Panc1 (cell line): Measurements from ENCODE around the gene GSTT4. TPM values are rescaled to one million over a fixed set of nuclear protein-coding genes. Genes with fewer than 3 reads are reported as not detected.

Experiments used
- ATAC-seq: fragments of 200-7000 bp; cut with Tn5 transposase; 2 replicates; pipeline ENCODE4 v1.9.1; 2020; ENCODE audit warnings: mild to moderate bottlenecking, moderate library complexity
- BruUV-seq: library from RNA; stranded (reverse); fragments of 400-500 nt; replicated peaks from 2 replicates; lab custom pipeline; 2021; lab: Mats Ljungman, UMichigan
- CTCF ChIA-PET: fragments of 300-600 bp; sonication (Branson Sonifier 250); formaldehyde crosslinking; loops from one replicate; lab custom pipeline; 2022; ENCODE audit warnings: antibody characterized with exemption; lab: Charles Lee
- POLR2A ChIA-PET: fragments of 300-600 bp; sonication (Branson Sonifier 250); formaldehyde crosslinking; loops from one replicate; lab custom pipeline; 2022; ENCODE audit warnings: antibody characterized with exemption; lab: Charles Lee
- DNase-seq: peaks from one replicate; pipeline ENCODE4 v3.0.0-alpha.2; 2010; ENCODE audit warnings: low read depth, low spot score
- H3K27ac ChIP-seq: 2 replicates; pipeline ENCODE4 v1.5.1; 2011; ENCODE audit warnings: mild to moderate bottlenecking, low read length, inconsistent platforms
- H3K27me3 ChIP-seq: fragments of 200-500 bp; sonication (Bioruptor generic); 2 replicates; pipeline ENCODE4 v1.6.0; 2014; ENCODE audit warnings: low read length, inconsistent platforms; ENCODE audit not compliant: control insufficient read depth, insufficient read depth
- H3K36me3 ChIP-seq: fragments of 200-500 bp; sonication (Bioruptor generic); 2 replicates; pipeline ENCODE4 v1.5.1; 2014; ENCODE audit warnings: inconsistent platforms, mild to moderate bottlenecking, low read length, moderate library complexity; ENCODE audit not compliant: control insufficient read depth, insufficient read depth
- H3K4me1 ChIP-seq: 2 replicates; pipeline ENCODE4 v1.5.1; 2011; ENCODE audit warnings: inconsistent platforms, mild to moderate bottlenecking, low read length, moderate library complexity; ENCODE audit not compliant: control insufficient read depth, insufficient read depth
- H3K4me3 ChIP-seq, 2 experiments: 2 replicates each; pipeline ENCODE4 v1.5.1; 2011 to 2012; ENCODE audit warnings: low read depth in 2 of 2, low read length in 2 of 2, mild to moderate bottlenecking in 2 of 2, inconsistent platforms in 1 of 2, moderate library complexity in 1 of 2
- H3K9me3 ChIP-seq: fragments of 200-500 bp; sonication (Bioruptor generic); 2 replicates; pipeline ENCODE4 v1.5.1; 2014; ENCODE audit warnings: low read depth, mild to moderate bottlenecking, inconsistent platforms, low read length, moderate library complexity; ENCODE audit not compliant: control insufficient read depth, insufficient read depth
- CTCF ChIP-seq: fragments of 450-650 bp; IDR thresholded peaks from 2 replicates; pipeline ENCODE4 v1.5.1; 2017; ENCODE audit warnings: mild to moderate bottlenecking
- POLR2AphosphoS5 ChIP-seq: IDR thresholded peaks from 2 replicates; pipeline ENCODE4 v1.6.1; 2012; ENCODE audit warnings: mild to moderate bottlenecking, low read depth, low read length, moderate library complexity
- SIN3A ChIP-seq: IDR thresholded peaks from 2 replicates; pipeline ENCODE4 v1.6.1; 2012; ENCODE audit warnings: low read depth, mild to moderate bottlenecking, low read length, moderate library complexity, borderline replicate concordance; ENCODE audit not compliant: insufficient read depth
- TCF7L2 ChIP-seq: IDR thresholded peaks from 2 replicates; pipeline ENCODE4 v1.6.1; 2011; ENCODE audit warnings: mild to moderate bottlenecking, low read depth, low read length, inconsistent platforms
- in situ Hi-C: cut with HindIII; loops from 2 replicates; pipeline ENCODE4 v1.10.0; 2016; ENCODE audit warnings: low sequenced_read_pairs, low pct_unique_long_range_greater_than_20kb
- intact Hi-C: fragments of 100-400 bp; cut with micrococcal nuclease; formaldehyde crosslinking; loops from one replicate; pipeline ENCODE4 v1.10.0; 2022; ENCODE audit not compliant: unreplicated experiment
- total RNA-seq: library from RNA; stranded (reverse); gene quantifications from one replicate; pipeline ENCODE4 v1.2.1, GENCODE V29; 2021; ENCODE audit not compliant: unreplicated experiment
- TF ChIP-seq, protein P1 (sequence below), 2 experiments: IDR thresholded peaks; 2 replicates each; pipeline ENCODE4 v1.6.1; 2011 to 2012; ENCODE audit warnings: low read depth in 2 of 2, control low read depth in 1 of 2, low read length in 1 of 2, mild to moderate bottlenecking in 1 of 2, moderate library complexity in 1 of 2; ENCODE audit not compliant: insufficient read depth in 1 of 2

The GSTT4 gene
- total RNA-seq, 1 experiment from 2014 or later = not detected

DNA sequence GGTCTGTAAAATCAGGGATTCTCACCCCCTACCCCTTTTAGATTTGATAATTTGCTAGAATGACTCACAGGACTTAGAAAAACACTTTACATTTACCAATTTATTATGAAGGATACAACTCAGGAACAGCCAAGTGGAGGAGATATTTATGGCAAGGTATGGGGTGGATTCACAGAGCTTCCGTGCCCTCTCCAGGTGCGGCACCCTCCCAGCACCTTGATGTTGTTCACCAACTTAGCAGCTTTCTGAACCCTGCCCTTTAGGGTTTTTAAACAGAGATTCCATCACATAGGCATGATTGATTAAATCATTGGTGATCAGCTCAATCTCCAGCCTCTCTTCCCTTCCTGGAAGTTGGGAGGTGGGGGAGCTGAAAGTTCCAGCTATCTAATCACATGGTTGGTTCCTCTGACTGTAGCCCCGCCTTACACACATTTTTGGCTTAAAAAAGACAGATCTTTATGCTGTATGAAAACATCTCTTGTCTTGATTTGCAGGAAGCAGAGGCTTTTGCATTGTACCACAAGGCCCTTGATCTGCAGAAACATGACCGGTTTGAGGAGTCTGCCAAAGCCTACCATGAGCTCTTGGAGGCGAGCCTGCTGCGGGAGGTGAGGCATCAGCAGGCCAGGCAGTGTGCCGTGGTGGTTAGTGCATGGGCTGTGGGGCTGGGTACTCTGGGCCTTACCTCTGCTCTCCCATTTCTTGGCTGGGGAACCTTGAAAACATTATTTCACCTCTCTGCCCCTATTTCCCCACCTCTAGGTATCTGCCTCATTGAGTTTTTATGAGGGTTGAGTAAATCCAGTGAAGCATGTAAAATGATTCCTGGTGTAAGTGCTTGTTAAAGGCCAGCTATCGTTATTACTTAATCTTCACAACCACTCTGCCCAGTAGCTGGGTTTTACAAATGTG, 32.9 kb upstream of the GSTT4 start:
- intact Hi-C loops = no loop called here
- Histone ChIP-seq H3K36me3 (no peaks in the 10 kb centered on the region; the same call in 1 of the 2 replicates), H3K9me3 (no peaks in the 10 kb centered on the region), H3K27me3 (no peaks in the 10 kb centered on the region), H3K27ac (no peak overlapping the region), H3K4me1 (no peaks in the 10 kb centered on the region), H3K4me3 (no peak overlapping the region)
- BruUV-seq = no TSS peak
- no peak for DNase-seq
- ATAC-seq = no peak
- CTCF ChIA-PET = no interaction called here
- POLR2A ChIA-PET = no interaction called here
- in situ Hi-C loops = no loop called here
- TF ChIP-seq TCF7L2 = no peak
- TF ChIP-seq POLR2AphosphoS5 = no peak
- no peak for TF ChIP-seq CTCF
- TF ChIP-seq, protein P1, sequence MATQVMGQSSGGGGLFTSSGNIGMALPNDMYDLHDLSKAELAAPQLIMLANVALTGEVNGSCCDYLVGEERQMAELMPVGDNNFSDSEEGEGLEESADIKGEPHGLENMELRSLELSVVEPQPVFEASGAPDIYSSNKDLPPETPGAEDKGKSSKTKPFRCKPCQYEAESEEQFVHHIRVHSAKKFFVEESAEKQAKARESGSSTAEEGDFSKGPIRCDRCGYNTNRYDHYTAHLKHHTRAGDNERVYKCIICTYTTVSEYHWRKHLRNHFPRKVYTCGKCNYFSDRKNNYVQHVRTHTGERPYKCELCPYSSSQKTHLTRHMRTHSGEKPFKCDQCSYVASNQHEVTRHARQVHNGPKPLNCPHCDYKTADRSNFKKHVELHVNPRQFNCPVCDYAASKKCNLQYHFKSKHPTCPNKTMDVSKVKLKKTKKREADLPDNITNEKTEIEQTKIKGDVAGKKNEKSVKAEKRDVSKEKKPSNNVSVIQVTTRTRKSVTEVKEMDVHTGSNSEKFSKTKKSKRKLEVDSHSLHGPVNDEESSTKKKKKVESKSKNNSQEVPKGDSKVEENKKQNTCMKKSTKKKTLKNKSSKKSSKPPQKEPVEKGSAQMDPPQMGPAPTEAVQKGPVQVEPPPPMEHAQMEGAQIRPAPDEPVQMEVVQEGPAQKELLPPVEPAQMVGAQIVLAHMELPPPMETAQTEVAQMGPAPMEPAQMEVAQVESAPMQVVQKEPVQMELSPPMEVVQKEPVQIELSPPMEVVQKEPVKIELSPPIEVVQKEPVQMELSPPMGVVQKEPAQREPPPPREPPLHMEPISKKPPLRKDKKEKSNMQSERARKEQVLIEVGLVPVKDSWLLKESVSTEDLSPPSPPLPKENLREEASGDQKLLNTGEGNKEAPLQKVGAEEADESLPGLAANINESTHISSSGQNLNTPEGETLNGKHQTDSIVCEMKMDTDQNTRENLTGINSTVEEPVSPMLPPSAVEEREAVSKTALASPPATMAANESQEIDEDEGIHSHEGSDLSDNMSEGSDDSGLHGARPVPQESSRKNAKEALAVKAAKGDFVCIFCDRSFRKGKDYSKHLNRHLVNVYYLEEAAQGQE (IDR thresholded peaks at IDR 0.05; ENCODE audit: insufficient read depth in 1 of 2, low read depth in 2 of 2, low read length in 1 of 2) = no peak
- no peak for TF ChIP-seq SIN3A

DNA sequence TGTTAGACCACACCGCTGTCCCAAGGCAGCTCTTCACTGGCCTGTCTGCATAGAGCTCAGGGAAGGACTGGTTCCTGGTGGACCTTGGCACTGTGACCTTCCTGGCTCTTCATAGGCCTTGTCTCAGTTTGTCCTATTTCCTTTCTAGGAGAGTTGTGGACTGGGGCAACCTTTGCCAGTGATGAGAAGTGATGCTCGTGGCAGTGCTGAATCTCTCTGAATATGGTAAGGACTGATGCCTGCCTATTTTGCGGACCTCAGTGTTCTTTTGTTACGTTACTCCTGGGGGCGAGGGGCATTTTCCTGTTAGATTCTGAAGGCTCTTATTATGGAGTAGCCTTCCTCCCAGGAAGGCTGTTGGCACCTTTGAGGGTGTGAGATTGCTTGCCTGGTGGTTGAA, 30.0 kb upstream of the GSTT4 start:
- Histone ChIP-seq H3K9me3 (no peaks in the 10 kb centered on the region), H3K36me3 (no peaks in the 10 kb centered on the region; the same call in 1 of the 2 replicates), H3K27me3 (no peaks in the 10 kb centered on the region), H3K27ac (no peak overlapping the region), H3K4me1 (no peaks in the 10 kb centered on the region), H3K4me3 (no peak overlapping the region)
- no TSS peak for BruUV-seq
- no peak for TF ChIP-seq SIN3A
- TF ChIP-seq, protein P1 (IDR thresholded peaks at IDR 0.05; ENCODE audit: insufficient read depth in 1 of 2, low read depth in 2 of 2, low read length in 1 of 2) = no peak
- no peak for TF ChIP-seq TCF7L2
- TF ChIP-seq CTCF = no peak
- no peak for TF ChIP-seq POLR2AphosphoS5
- in situ Hi-C loops (no loop called here), intact Hi-C loops (no loop called here)
- no peak for ATAC-seq
- DNase-seq = no peak
- CTCF ChIA-PET = no interaction called here
- POLR2A ChIA-PET = no interaction called here
